GM19395 (cell line): ENCODE results near the gene SERPINE1.

Experiments used
- ATAC-seq: cut with Tn5 transposase; IDR thresholded peaks from one replicate; pipeline ENCODE4 v1.9.1; 2021; ENCODE audit warnings: mild to moderate bottlenecking, moderate library complexity; ENCODE audit not compliant: unreplicated experiment

SERPINE1 gene

DNA sequence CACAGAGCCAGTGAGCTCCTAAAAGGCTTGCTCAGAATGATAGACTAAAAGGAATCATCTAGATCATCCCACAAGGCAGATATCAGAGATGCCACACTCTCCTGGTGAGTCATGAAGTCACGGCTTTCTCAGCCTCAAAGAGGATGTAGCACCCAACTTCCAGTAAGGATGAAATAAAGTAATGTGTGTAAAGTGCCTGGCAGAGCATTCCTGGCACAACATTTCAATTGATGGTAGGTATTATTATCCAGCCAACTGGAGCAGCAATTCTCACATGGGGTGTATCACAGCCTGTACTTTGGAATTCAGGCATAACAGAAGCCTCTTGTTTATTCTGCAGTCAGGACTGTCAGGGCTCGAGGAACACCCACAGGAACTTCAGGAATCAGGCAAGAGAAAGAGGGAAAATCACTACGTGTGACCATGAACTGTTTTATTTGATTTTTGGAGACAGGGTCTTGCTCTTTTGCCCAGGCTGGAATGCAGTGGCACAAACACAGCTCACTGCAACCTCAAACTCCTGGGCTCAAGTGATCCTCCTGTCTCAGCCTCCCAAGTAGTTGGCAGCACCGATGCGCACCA is 58.4 kb downstream of the SERPINE1 start:
- no peak for ATAC-seq

DNA sequence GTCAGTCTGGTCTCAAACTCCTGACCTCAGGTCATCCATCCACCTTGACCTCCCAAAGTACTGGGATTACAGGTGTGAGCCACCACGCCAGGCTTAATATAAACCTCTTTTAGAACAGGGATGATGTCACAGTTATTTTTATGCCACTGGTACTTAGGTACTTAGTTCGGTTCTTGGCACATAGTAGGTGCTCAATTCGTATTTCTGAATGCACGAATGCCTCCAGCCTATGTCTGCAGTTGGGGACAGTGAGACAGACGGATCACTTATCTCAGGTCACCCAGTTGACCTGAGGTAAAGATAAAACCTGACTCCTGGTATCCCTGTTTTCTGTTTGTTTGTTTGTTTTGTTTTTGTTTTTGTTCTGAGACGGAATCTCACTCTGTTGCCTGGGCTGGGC is 59.3 kb downstream of the SERPINE1 start:
- no peak for ATAC-seq

DNA sequence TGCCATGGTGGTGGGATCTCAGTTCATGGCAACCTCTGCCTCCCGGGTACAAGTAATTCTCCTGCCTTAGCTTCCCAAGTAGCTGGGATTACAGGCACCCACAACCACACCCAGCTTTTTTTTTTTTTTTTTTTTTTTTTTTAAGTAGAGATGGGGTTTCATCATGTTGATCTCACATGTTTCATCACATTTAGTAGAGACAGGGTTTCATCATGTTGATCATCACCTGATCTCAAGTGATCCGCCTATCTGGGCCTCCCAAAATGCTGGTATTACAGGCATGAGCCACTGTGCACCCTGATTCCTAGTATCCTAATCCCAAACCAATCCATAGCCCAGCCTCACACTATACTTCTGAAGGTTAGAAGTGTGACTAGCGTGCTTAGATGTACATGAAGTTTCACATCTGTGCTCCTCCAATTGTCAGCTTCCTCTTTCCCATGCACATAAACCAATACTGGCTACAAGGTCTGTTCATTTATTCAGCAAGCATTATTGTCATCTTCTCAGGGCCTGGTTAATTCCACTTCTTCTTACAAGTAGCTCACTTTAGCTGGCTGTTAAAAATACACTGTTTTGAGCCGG is 60.0 kb downstream of the SERPINE1 start:
- ATAC-seq = no peak
